Esophagus muscularis mucosa (tissue), 4 donors: ENCODE measurements around the gene RAB42. TPM values are rescaled to one million over a fixed set of nuclear protein-coding genes. Genes with fewer than 3 reads are reported as not detected.
"Not testable (repeated sequence)": the region's sequence is repeated elsewhere in the genome, so short reads cannot be mapped to it uniquely, and the experiment has no call there.

Experiments
- DNase-seq: peaks from one replicate; pipeline ENCODE4 v3.0.0-alpha.2; 2017; ENCODE audit errors: extremely low spot score
- H3K27ac ChIP-seq, 4 donors: fragments of 200-600 bp; sonication (generic); replicated peaks in 1 of 4; 1 replicate in 3 of 4; 2 replicates in 1 of 4; pipeline ENCODE4 v1.5.1; 2016 to 2019; ENCODE audit warnings: mild to moderate bottlenecking in 1 of 4
- H3K27me3 ChIP-seq, 4 donors: fragments of 200-600 bp; sonication (generic); one replicate each; pipeline versions ENCODE4 v1.5.1 to v1.6.0; 2016 to 2019
- H3K36me3 ChIP-seq, 4 donors: fragments of 200-600 bp; sonication (generic); one replicate each; pipeline ENCODE4 v1.5.1; 2016 to 2019
- H3K4me1 ChIP-seq, 4 donors: fragments of 200-600 bp; sonication (generic); one replicate each; pipeline ENCODE4 v1.5.1; 2016 to 2019
- H3K4me3 ChIP-seq, 4 donors: fragments of 200-600 bp; sonication (generic); 1 replicate in 2 of 4; 2 replicates in 2 of 4; pipeline ENCODE4 v1.5.1; 2016 to 2019; ENCODE audit warnings: mild to moderate bottlenecking in 4 of 4, moderate library complexity in 1 of 4
- H3K9me3 ChIP-seq, 4 donors: fragments of 200-600 bp; sonication (generic); 1 replicate in 3 of 4; 2 replicates in 1 of 4; pipeline ENCODE4 v1.5.1; 2016 to 2019
- CTCF ChIP-seq, 3 experiments: fragments of 200-600 bp in 2 of 3; fragments of 450-650 bp in 1 of 3; sonication (generic) in 2 of 3; IDR thresholded peaks; one replicate each; pipeline ENCODE4 v1.5.1; 2017 to 2019; ENCODE audit warnings: antibody characterized with exemption in 3 of 3, mild to moderate bottlenecking in 2 of 3, moderate library complexity in 1 of 3
- EP300 ChIP-seq: sonication (generic); formaldehyde crosslinking; IDR thresholded peaks from one replicate; pipeline ENCODE4 v1.6.1; 2017; ENCODE audit warnings: antibody characterized with exemption
- POLR2A ChIP-seq: fragments of 450-650 bp; IDR thresholded peaks from one replicate; pipeline ENCODE4 v1.6.1; 2017; ENCODE audit warnings: antibody characterized with exemption, moderate library complexity, mild to moderate bottlenecking, low read depth
- POLR2AphosphoS5 ChIP-seq, 2 donors: sonication (generic); formaldehyde crosslinking; IDR thresholded peaks; one replicate each; pipeline ENCODE4 v1.6.1; 2017; ENCODE audit warnings: antibody characterized with exemption in 2 of 2
- WGBS: methylation state at CpG from one replicate; pipeline ENCODE4 v1.1.5; 2018; 5-methylcytosine and 5-hydroxymethylcytosine counted together
- intact Hi-C: fragments of 100-400 bp; cut with DNase I; formaldehyde crosslinking; loops from one replicate; pipeline ENCODE4 v1.15.1; 2023
- total RNA-seq, 4 donors: library from RNA; depleted of rRNA; stranded (reverse); fragments of >200 nt; gene quantifications; one replicate each; pipeline versions ENCODE4 v1.1.0 to v1.2.1, GENCODE V29; 2016

The RAB42 gene
- total RNA-seq, 4 donors from 2014 or later = 0.98 to 4.0 (median 2.9) TPM

GRCh38 chr1:28581531-28582247 lies 10.4 kb upstream of the RAB42 start:
- peak; percentile 99 for DNase-seq
- Histone ChIP-seq H3K4me3 (peak overlapping the region; percentile 85 to 100 (median 92)), H3K9me3 (no peaks in the 10 kb centered on the region), H3K36me3 (peaks cover 16 to 39% (median 39%) of the 10 kb centered on the region in 4 donors), H3K27ac (peak overlapping the region; percentile 87 to 96 (median 92)), H3K4me1 (peaks cover 19 to 37% (median 34%) of the 10 kb centered on the region in 4 donors), H3K27me3 (no peaks in the 10 kb centered on the region)
- intact Hi-C loops = loop anchor here (2.0 kb wide), 1 partner anchor 29 kb away; the partner anchor contains the start of gene TRNAU1AP
- WGBS = under 1% methylated on average over 45 of the region's 75 CpGs
- peak; percentile 92 for TF ChIP-seq POLR2A
- peak; percentile 98 to 99 for TF ChIP-seq POLR2AphosphoS5 (IDR thresholded peaks at IDR 0.05)
- peak; percentile 7 to 32 (median 8) for TF ChIP-seq CTCF (IDR thresholded peaks at IDR 0.05)
- TF ChIP-seq EP300 = no peak

DNA sequence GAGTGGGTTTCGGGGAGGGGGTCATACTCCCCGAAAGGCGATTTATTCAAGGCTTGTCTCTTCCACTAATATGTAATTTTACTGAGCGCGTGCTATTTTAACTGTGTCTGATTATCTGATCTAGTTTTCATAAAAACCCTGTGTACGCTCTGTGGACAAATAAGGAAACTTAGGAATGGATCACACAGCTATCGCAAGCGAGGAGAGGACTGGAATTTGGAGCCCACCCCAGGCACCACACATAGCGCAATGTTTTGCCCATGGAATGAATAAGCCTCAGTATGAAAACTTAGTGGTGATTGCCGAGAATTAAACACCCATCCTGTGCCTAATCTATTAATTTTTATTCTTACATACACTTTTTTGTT lies 9.8 kb upstream of the RAB42 start:
- WGBS = 0% methylated on average over 10 of the region's 10 CpGs
- intact Hi-C loops = no loop called here
- Histone ChIP-seq H3K9me3 (no peaks in the 10 kb centered on the region), H3K27ac (peak overlapping the region; percentile 87 to 96 (median 92)), H3K36me3 (peaks cover 14 to 34% (median 33%) of the 10 kb centered on the region in 4 donors), H3K27me3 (no peaks in the 10 kb centered on the region), H3K4me3 (peak overlapping the region; percentile 85 to 100 (median 92)), H3K4me1 (peaks cover 19 to 37% (median 34%) of the 10 kb centered on the region in 4 donors)
- no peak for TF ChIP-seq CTCF (IDR thresholded peaks at IDR 0.05)
- TF ChIP-seq POLR2AphosphoS5 (IDR thresholded peaks at IDR 0.05) = no peak
- TF ChIP-seq EP300 = no peak
- no peak for TF ChIP-seq POLR2A
- no peak for DNase-seq

- H3K36me3 ChIP-seq, H3K27ac ChIP-seq, H3K9me3 ChIP-seq, DNase-seq, H3K4me3 ChIP-seq, H3K27me3 ChIP-seq, intact Hi-C loops: not testable (repeated sequence)
- 94% methylated on average over 19 of the region's 19 CpGs for WGBS
- H3K4me1 ChIP-seq = peaks cover 6 to 17% (median 12%) of the 10 kb centered on the region in 4 donors
These were observed 5.3 kb upstream of the RAB42 start for GRCh38 chr1:28586585-28587391.

- H3K9me3 ChIP-seq = no peaks in the 10 kb centered on the region
- 17% methylated on average over 8 of the region's 81 CpGs for WGBS
- peaks cover 0 to 19% (median 16%) of the 10 kb centered on the region in 4 donors for H3K4me1 ChIP-seq
- intact Hi-C loops = no loop called here
- DNase-seq = no peak
- H3K4me3 ChIP-seq = peak overlapping the region; percentile 59 to 65 (median 62)
- no peaks in the 10 kb centered on the region for H3K27me3 ChIP-seq
- peaks cover 0 to 4% (median 2%) of the 10 kb centered on the region in 4 donors for H3K36me3 ChIP-seq
- peak in 1 of 3 experiments; percentile 6 for TF ChIP-seq CTCF (IDR thresholded peaks at IDR 0.05)
- TF ChIP-seq POLR2AphosphoS5 (IDR thresholded peaks at IDR 0.05) = no peak
- peak overlapping the region in 3 of 4 donors; percentile 18 to 53 (median 22) for H3K27ac ChIP-seq
These were observed 431 bp downstream of the RAB42 start for GRCh38 chr1:28592321-28593071.

GRCh38 chr1:28593988-28594356 lies 1.9 kb downstream of the RAB42 start:
- H3K27ac ChIP-seq, intact Hi-C loops, H3K36me3 ChIP-seq, DNase-seq, H3K27me3 ChIP-seq, H3K4me3 ChIP-seq, H3K9me3 ChIP-seq: not testable (repeated sequence)
- H3K4me1 ChIP-seq = peaks cover 0 to 19% (median 16%) of the 10 kb centered on the region in 4 donors
- 67% methylated on average over 2 of the region's 3 CpGs for WGBS

DNA sequence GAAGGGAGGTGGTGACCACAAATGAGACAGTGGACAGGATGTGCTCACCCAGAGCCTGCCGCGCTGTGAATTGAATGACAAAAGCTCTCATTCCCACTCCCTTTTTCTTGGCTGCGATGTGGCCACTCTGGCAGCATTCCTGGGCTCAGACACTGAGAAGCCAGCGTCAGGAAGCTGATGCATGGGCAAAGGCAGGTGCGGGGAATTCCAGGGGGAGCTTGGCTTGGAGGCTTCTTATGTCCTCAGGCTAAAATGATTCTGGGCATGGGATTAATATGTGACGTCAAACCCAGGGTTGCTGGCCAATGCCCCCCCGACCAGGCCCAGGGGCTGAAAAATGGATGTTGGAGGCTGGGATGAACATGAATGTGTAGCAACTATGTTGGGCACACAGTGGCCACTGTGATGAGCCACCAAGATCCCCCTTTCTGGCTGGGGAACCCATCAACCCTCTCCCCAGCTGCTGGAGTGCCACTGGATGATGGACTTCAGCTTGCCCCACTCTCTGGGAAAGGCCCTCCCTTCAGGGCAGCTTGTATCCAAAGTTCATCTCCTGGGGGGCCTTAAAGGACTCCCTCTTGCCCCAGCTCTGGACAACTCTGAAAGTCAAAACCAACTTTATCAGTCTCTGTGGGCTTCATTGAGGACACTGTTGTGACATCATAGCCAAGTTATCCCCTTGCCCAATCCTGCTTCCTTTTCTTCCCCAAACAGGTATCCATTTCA lies 2.8 kb downstream of the RAB42 start:
- H3K4me3 ChIP-seq, H3K36me3 ChIP-seq, H3K27me3 ChIP-seq, H3K27ac ChIP-seq, intact Hi-C loops, H3K9me3 ChIP-seq, DNase-seq: not testable (repeated sequence)
- WGBS = 51% methylated on average over 6 of the region's 7 CpGs
- H3K4me1 ChIP-seq = peaks cover 0 to 19% (median 16%) of the 10 kb centered on the region in 4 donors
